GM23338 (cell line): Measurements from ENCODE around the gene KCTD4. TPM values are rescaled to one million over a fixed set of nuclear protein-coding genes. Genes with fewer than 3 reads are reported as not detected.

Source experiments
- ATAC-seq: fragments of 200-7000 bp; cut with Tn5 transposase; 3 replicates; pipeline ENCODE4 v1.9.1; 2020
- DNase-seq: peaks from one replicate; pipeline ENCODE4 v3.0.0-alpha.2; 2015; ENCODE audit warnings: low spot score
- H2AFZ ChIP-seq: fragments of 200-600 bp; sonication (generic); 2 replicates; pipeline ENCODE4 v1.8.0; 2016; ENCODE audit warnings: antibody characterized with exemption, mild to moderate bottlenecking, moderate library complexity
- H3F3A ChIP-seq: fragments of 200-600 bp; sonication (generic); replicated peaks from 2 replicates; pipeline ENCODE4 v1.8.0; 2017; ENCODE audit warnings: antibody characterized with exemption, mixed run types, low read depth
- H3K27ac ChIP-seq: fragments of 200-600 bp; sonication (generic); 2 replicates; pipeline ENCODE4 v1.6.1; 2016; ENCODE audit warnings: low read depth
- H3K27me3 ChIP-seq: fragments of 200-600 bp; sonication (generic); 2 replicates; pipeline ENCODE4 v1.8.0; 2016; ENCODE audit warnings: mild to moderate bottlenecking, mixed run types, moderate library complexity; ENCODE audit not compliant: insufficient read depth
- H3K36me3 ChIP-seq: fragments of 200-600 bp; sonication (generic); 2 replicates; pipeline ENCODE4 v1.8.0; 2016; ENCODE audit warnings: mild to moderate bottlenecking; ENCODE audit not compliant: insufficient read depth
- H3K4me1 ChIP-seq: fragments of 200-600 bp; sonication (generic); 2 replicates; pipeline ENCODE4 v1.8.0; 2016; ENCODE audit warnings: mild to moderate bottlenecking, moderate library complexity; ENCODE audit not compliant: insufficient read depth
- H3K4me2 ChIP-seq: fragments of 200-600 bp; sonication (generic); 2 replicates; pipeline ENCODE4 v1.7.1; 2017; ENCODE audit warnings: mixed run types
- H3K4me3 ChIP-seq: fragments of 200-600 bp; sonication (generic); 2 replicates; pipeline ENCODE4 v1.6.1; 2016; ENCODE audit warnings: mixed run types
- H3K79me2 ChIP-seq: fragments of 200-600 bp; sonication (generic); replicated peaks from 2 replicates; pipeline ENCODE4 v1.8.0; 2017; ENCODE audit warnings: mild to moderate bottlenecking; ENCODE audit not compliant: insufficient read depth
- H3K9me2 ChIP-seq: fragments of 200-600 bp; sonication (generic); 2 replicates; pipeline ENCODE4 v1.8.0; 2017; ENCODE audit not compliant: insufficient read depth
- H4K20me1 ChIP-seq: fragments of 200-600 bp; sonication (generic); replicated peaks from 2 replicates; pipeline ENCODE4 v1.8.0; 2017; ENCODE audit warnings: mild to moderate bottlenecking; ENCODE audit not compliant: insufficient read depth
- H3K27ac Mint-ChIP-seq: 2 replicates; pipeline ENCODE4 v1.8.0; 2020; ENCODE audit warnings: inconsistent platforms, mild to moderate bottlenecking, moderate library complexity, mixed read lengths
- H3K27me3 Mint-ChIP-seq: 3 replicates; pipeline ENCODE4 v1.8.0; 2022; ENCODE audit warnings: low read depth, mild to moderate bottlenecking, moderate library complexity, mixed read lengths, inconsistent platforms; ENCODE audit not compliant: insufficient read depth, poor library complexity
- H3K36me3 Mint-ChIP-seq: 3 replicates; pipeline ENCODE4 v1.8.0; 2021; ENCODE audit warnings: low read depth, mild to moderate bottlenecking, inconsistent platforms, moderate library complexity, mixed read lengths
- H3K4me1 Mint-ChIP-seq: 3 replicates; pipeline ENCODE4 v1.8.0; 2020; ENCODE audit warnings: mild to moderate bottlenecking, inconsistent platforms, mixed read lengths
- H3K4me3 Mint-ChIP-seq: 3 replicates; pipeline ENCODE4 v1.8.0; 2021; ENCODE audit warnings: moderate library complexity, mild to moderate bottlenecking, inconsistent platforms, mixed read lengths
- H3K9me3 Mint-ChIP-seq: 3 replicates; pipeline ENCODE4 v1.8.0; 2020; ENCODE audit warnings: moderate library complexity, mild to moderate bottlenecking, inconsistent platforms, mixed read lengths
- NANOG ChIP-seq: IDR thresholded peaks from 2 replicates; pipeline ENCODE4 v1.6.1; 2016; ENCODE audit warnings: antibody characterized with exemption, borderline replicate concordance
- POLR2AphosphoS5 ChIP-seq: IDR thresholded peaks from 2 replicates; pipeline ENCODE4 v1.6.1; 2016; ENCODE audit warnings: antibody characterized with exemption, low read depth
- ZNF331 ChIP-seq: fragments of 250-450 bp; sonication (Bioruptor Pico); IDR thresholded peaks from 2 replicates; pipeline ENCODE4 v1.5.0; 2020; ENCODE audit warnings: low read depth, mild to moderate bottlenecking, moderate library complexity
- ZNF462 ChIP-seq: fragments of 250-450 bp; sonication (Bioruptor Pico); IDR thresholded peaks from 2 replicates; pipeline ENCODE4 v1.5.0; 2020; ENCODE audit warnings: mild to moderate bottlenecking, moderate library complexity
- polyA plus RNA-seq: library from polyadenylated mRNA; unstranded; fragments of >200 nt; fragmentation: Nextera tagmentation; extraction: Ambion mirVana; gene quantifications from 2 replicates; pipeline ENCODE4 v1.2.1, GENCODE V29; 2016
- total RNA-seq: library from RNA; depleted of rRNA; stranded (reverse); fragments of >200 nt; shearing (Covaris generic); gene quantifications from 2 replicates; pipeline ENCODE4 v1.2.3, GENCODE V29; 2014
- TF ChIP-seq, protein P1 (sequence below), 2 experiments: fragments of 200-600 bp in 1 of 2; sonication (generic) in 1 of 2; conservative IDR thresholded peaks; 2 replicates each; pipeline versions ENCODE4 v1.5.1 to v1.6.1; 2016 to 2017; ENCODE audit warnings: antibody characterized with exemption in 2 of 2, low read depth in 2 of 2, mild to moderate bottlenecking in 2 of 2, moderate library complexity in 1 of 2

Gene KCTD4
- total and polyA plus RNA-seq, 2 experiments from 2014 or later = 0.24 TPM; not detected in 1

- TF ChIP-seq ZNF462 (CRISPR knock-in tag) (no peak), NANOG (no peak), POLR2AphosphoS5 (no peak), ZNF331 (CRISPR knock-in tag) (no peak)
- TF ChIP-seq, protein P1, sequence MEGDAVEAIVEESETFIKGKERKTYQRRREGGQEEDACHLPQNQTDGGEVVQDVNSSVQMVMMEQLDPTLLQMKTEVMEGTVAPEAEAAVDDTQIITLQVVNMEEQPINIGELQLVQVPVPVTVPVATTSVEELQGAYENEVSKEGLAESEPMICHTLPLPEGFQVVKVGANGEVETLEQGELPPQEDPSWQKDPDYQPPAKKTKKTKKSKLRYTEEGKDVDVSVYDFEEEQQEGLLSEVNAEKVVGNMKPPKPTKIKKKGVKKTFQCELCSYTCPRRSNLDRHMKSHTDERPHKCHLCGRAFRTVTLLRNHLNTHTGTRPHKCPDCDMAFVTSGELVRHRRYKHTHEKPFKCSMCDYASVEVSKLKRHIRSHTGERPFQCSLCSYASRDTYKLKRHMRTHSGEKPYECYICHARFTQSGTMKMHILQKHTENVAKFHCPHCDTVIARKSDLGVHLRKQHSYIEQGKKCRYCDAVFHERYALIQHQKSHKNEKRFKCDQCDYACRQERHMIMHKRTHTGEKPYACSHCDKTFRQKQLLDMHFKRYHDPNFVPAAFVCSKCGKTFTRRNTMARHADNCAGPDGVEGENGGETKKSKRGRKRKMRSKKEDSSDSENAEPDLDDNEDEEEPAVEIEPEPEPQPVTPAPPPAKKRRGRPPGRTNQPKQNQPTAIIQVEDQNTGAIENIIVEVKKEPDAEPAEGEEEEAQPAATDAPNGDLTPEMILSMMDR (conservative IDR thresholded peaks at IDR 0.05; ENCODE audit: low read depth in 2 of 2) = no peak
- peaks cover 17% of the 10 kb centered on the region; the same call in 1 of the 2 replicates for H3K79me2 ChIP-seq
- no peaks in the 10 kb centered on the region for H3K4me1 ChIP-seq
Observed at GRCh38 chr13:45238945-45239795, 38.3 kb upstream of the KCTD4 start.

More at GRCh38 chr13:45238945-45239795, 38.3 kb upstream of the KCTD4 start:
- DNase-seq (no peak), ATAC-seq (no peak)
- Histone ChIP-seq H3K4me3 (no peak overlapping the region), H3K27ac (no peak overlapping the region), H2AFZ (no peak overlapping the region), H4K20me1 (no peaks in the 10 kb centered on the region), H3K36me3 (no peaks in the 10 kb centered on the region), H3K27me3 (no peaks in the 10 kb centered on the region), H3F3A (no peaks in the 10 kb centered on the region), H3K4me2 (no peak overlapping the region), H3K9me2 (no peaks in the 10 kb centered on the region)
- no peak overlapping the region for H3K27ac Mint-ChIP-seq
- H3K36me3 Mint-ChIP-seq = no peaks in the 10 kb centered on the region
- H3K9me3 Mint-ChIP-seq = no peaks in the 10 kb centered on the region
- H3K4me3 Mint-ChIP-seq = no peak overlapping the region
- H3K27me3 Mint-ChIP-seq = peaks cover 6% of the 10 kb centered on the region
- H3K4me1 Mint-ChIP-seq = peaks cover 11% of the 10 kb centered on the region
